ENCODE measurements around the gene BUB1. TPM values are rescaled to one million over a fixed set of nuclear protein-coding genes. Genes with fewer than 3 reads are reported as not detected.

BUB1 gene
- total RNA-seq, 1 donor: 4.7 TPM

GRCh38 chr2:110642360-110642759 lies 35.5 kb downstream of the BUB1 start:
- H4K20me1 ChIP-seq (ENCODE audit: insufficient read depth, low read length): no peaks in the 10 kb centered on the region
- TF ChIP-seq, protein P1, sequence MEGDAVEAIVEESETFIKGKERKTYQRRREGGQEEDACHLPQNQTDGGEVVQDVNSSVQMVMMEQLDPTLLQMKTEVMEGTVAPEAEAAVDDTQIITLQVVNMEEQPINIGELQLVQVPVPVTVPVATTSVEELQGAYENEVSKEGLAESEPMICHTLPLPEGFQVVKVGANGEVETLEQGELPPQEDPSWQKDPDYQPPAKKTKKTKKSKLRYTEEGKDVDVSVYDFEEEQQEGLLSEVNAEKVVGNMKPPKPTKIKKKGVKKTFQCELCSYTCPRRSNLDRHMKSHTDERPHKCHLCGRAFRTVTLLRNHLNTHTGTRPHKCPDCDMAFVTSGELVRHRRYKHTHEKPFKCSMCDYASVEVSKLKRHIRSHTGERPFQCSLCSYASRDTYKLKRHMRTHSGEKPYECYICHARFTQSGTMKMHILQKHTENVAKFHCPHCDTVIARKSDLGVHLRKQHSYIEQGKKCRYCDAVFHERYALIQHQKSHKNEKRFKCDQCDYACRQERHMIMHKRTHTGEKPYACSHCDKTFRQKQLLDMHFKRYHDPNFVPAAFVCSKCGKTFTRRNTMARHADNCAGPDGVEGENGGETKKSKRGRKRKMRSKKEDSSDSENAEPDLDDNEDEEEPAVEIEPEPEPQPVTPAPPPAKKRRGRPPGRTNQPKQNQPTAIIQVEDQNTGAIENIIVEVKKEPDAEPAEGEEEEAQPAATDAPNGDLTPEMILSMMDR (IDR thresholded peaks at IDR 0.05; ENCODE audit: extremely low read depth, low read depth, low read length): no peak
- H3K9me3 ChIP-seq (ENCODE audit: low read depth, low read length): no peaks in the 10 kb centered on the region
- DNase-seq (ENCODE audit: insufficient read length, low spot score, missing footprints): no peak
- no peak overlapping the region for H2AFZ ChIP-seq (ENCODE audit: low read length)
- no peaks in the 10 kb centered on the region for H3K27me3 ChIP-seq (ENCODE audit: insufficient read depth, low read length)
- H3K27ac ChIP-seq (ENCODE audit: low read depth, low read length): no peak overlapping the region
- H3K4me3 ChIP-seq (ENCODE audit: insufficient read depth, low read length): no peak overlapping the region
- peaks cover 32% of the 10 kb centered on the region for H3K36me3 ChIP-seq (ENCODE audit: insufficient read depth, low read length)
- no peak overlapping the region for H3K4me2 ChIP-seq (ENCODE audit: insufficient read depth, low read length)
- no peaks in the 10 kb centered on the region for H3K4me1 ChIP-seq (ENCODE audit: insufficient read depth, low read length)
- peaks cover 16% of the 10 kb centered on the region for H3K79me2 ChIP-seq (ENCODE audit: insufficient read depth, low read length)

DNA sequence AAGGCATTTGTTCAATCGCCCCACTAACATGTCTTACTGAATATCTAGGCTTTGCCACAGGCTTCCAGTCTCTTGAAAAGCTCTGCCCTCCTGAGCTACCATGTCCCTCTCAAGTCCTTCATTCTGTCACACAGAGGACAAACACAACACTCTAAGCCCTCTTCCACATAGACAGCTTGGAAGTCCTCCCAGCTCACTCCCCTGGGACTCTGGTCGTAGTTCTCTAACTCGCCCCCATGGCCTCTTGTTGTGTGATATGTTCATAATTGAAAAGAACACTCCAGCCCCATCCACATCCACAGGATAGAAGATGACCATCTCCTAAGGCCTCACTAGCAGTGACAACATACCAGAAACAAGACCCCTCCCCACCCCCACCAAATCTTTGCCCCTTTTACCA lies 37.9 kb downstream of the BUB1 start:
- TF ChIP-seq, protein P1 (IDR thresholded peaks at IDR 0.05; ENCODE audit: extremely low read depth, low read depth, low read length): no peak
- H3K27ac ChIP-seq (ENCODE audit: low read depth, low read length): no peak overlapping the region
- H3K4me3 ChIP-seq (ENCODE audit: insufficient read depth, low read length): no peak overlapping the region
- H3K36me3 ChIP-seq (ENCODE audit: insufficient read depth, low read length): peaks cover 41% of the 10 kb centered on the region
- no peaks in the 10 kb centered on the region for H3K79me2 ChIP-seq (ENCODE audit: insufficient read depth, low read length)
- no peak overlapping the region for H3K4me2 ChIP-seq (ENCODE audit: insufficient read depth, low read length)
- no peaks in the 10 kb centered on the region for H3K4me1 ChIP-seq (ENCODE audit: insufficient read depth, low read length)
- DNase-seq (ENCODE audit: insufficient read length, low spot score, missing footprints): no peak
- H2AFZ ChIP-seq (ENCODE audit: low read length): peak overlapping the region; percentile 59
- no peaks in the 10 kb centered on the region for H4K20me1 ChIP-seq (ENCODE audit: insufficient read depth, low read length)
- no peaks in the 10 kb centered on the region for H3K27me3 ChIP-seq (ENCODE audit: insufficient read depth, low read length)
- no peaks in the 10 kb centered on the region for H3K9me3 ChIP-seq (ENCODE audit: low read depth, low read length)

GRCh38 chr2:110638952-110639695 lies 38.7 kb downstream of the BUB1 start:
- H2AFZ ChIP-seq (ENCODE audit: low read length): peak overlapping the region; percentile 15
- H3K36me3 ChIP-seq (ENCODE audit: insufficient read depth, low read length): peaks cover 41% of the 10 kb centered on the region
- H3K9me3 ChIP-seq (ENCODE audit: low read depth, low read length): no peaks in the 10 kb centered on the region
- H3K79me2 ChIP-seq (ENCODE audit: insufficient read depth, low read length): no peaks in the 10 kb centered on the region
- H3K27ac ChIP-seq (ENCODE audit: low read depth, low read length): no peak overlapping the region
- no peaks in the 10 kb centered on the region for H3K4me1 ChIP-seq (ENCODE audit: insufficient read depth, low read length)
- H4K20me1 ChIP-seq (ENCODE audit: insufficient read depth, low read length): no peaks in the 10 kb centered on the region
- H3K4me3 ChIP-seq (ENCODE audit: insufficient read depth, low read length): no peak overlapping the region
- no peak for DNase-seq (ENCODE audit: insufficient read length, low spot score, missing footprints)
- no peaks in the 10 kb centered on the region for H3K27me3 ChIP-seq (ENCODE audit: insufficient read depth, low read length)
- H3K4me2 ChIP-seq (ENCODE audit: insufficient read depth, low read length): no peak overlapping the region
- TF ChIP-seq, protein P1 (IDR thresholded peaks at IDR 0.05; ENCODE audit: extremely low read depth, low read depth, low read length): no peak

DNA sequence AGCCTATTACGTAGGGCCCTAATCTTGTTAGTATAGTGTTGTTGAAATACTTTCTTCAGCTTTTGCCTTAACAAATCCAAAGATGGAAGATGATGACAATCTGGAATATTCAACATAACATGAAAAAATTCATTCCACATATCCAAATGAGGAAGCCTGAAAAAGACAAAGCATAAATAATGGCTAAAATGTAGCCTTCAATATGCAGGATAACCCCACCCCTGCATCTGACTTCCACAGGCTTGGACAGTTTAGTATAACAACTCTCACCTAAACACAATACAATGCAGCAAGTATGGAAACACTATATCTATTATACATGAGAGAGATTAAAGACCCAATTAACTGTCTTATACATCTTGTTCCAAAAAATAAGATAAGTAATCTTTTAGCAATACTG lies 39.9 kb downstream of the BUB1 start:
- Histone ChIP-seq H3K27ac (ENCODE audit: low read depth, low read length) (no peak overlapping the region), H3K79me2 (ENCODE audit: insufficient read depth, low read length) (no peaks in the 10 kb centered on the region), H3K4me3 (ENCODE audit: insufficient read depth, low read length) (no peak overlapping the region), H3K4me1 (ENCODE audit: insufficient read depth, low read length) (no peaks in the 10 kb centered on the region), H3K27me3 (ENCODE audit: insufficient read depth, low read length) (no peaks in the 10 kb centered on the region), H3K9me3 (ENCODE audit: low read depth, low read length) (no peaks in the 10 kb centered on the region), H3K36me3 (ENCODE audit: insufficient read depth, low read length) (peaks cover 41% of the 10 kb centered on the region), H3K4me2 (ENCODE audit: insufficient read depth, low read length) (no peak overlapping the region), H2AFZ (ENCODE audit: low read length) (no peak overlapping the region), H4K20me1 (ENCODE audit: insufficient read depth, low read length) (no peaks in the 10 kb centered on the region)
- no peak for DNase-seq (ENCODE audit: insufficient read length, low spot score, missing footprints)
- TF ChIP-seq, protein P1 (IDR thresholded peaks at IDR 0.05; ENCODE audit: extremely low read depth, low read depth, low read length): no peak

Data from osteoblast (primary cell).